Activated T-helper 1 cell treated with anti-CD3 and anti-CD28 coated beads, Interleukin-12 subunit alpha, Interleukin-12 subunit beta, Interleukin-2, Interleukin-4 antibody, amounts not matched to agents 30 ng/mL and 10 ng/mL and 1 ng/mL, durations not matched to agents 14 hours and 24 hours and 36 hours (primary cell): ENCODE data around the gene RAB17. TPM values are rescaled to one million over a fixed set of nuclear protein-coding genes. Genes with fewer than 3 reads are reported as not detected.

ENCODE experiments used
- DNase-seq: peaks from one replicate; pipeline ENCODE4 v3.0.0; 2021; ENCODE audit warnings: low spot score
- H3K27ac Mint-ChIP-seq: one replicate; pipeline ENCODE4 v1.8.0; 2021; ENCODE audit warnings: mild to moderate bottlenecking, mixed read lengths
- H3K27me3 Mint-ChIP-seq: one replicate; pipeline ENCODE4 v1.8.0; 2022; ENCODE audit warnings: mild to moderate bottlenecking, moderate library complexity, mixed read lengths; ENCODE audit not compliant: insufficient read depth
- H3K36me3 Mint-ChIP-seq: one replicate; pipeline ENCODE4 v1.8.0; 2021; ENCODE audit warnings: low read depth, mixed read lengths
- H3K4me1 Mint-ChIP-seq: one replicate; pipeline ENCODE4 v1.8.0; 2021; ENCODE audit warnings: low read depth, mixed read lengths
- H3K4me3 Mint-ChIP-seq: one replicate; pipeline ENCODE4 v1.8.0; 2021; ENCODE audit warnings: mild to moderate bottlenecking, moderate library complexity, mixed read lengths
- H3K9me3 Mint-ChIP-seq: one replicate; pipeline ENCODE4 v1.8.0; 2021; ENCODE audit warnings: mixed read lengths
- intact Hi-C: fragments of 100-400 bp; cut with micrococcal nuclease; formaldehyde crosslinking; loops from one replicate; pipeline ENCODE4 v1.15.1; 2024
- total RNA-seq: library from RNA; stranded (reverse); gene quantifications from 2 replicates; pipeline ENCODE4 v1.2.3, GENCODE V29; 2022

Gene RAB17
- total RNA-seq, 1 donor from 2014 or later: not detected

GRCh38 chr2:237588044-237588696 is 2.4 kb downstream of the RAB17 start:
- H3K4me1 Mint-ChIP-seq: peaks cover 8% of the 10 kb centered on the region
- no peaks in the 10 kb centered on the region for H3K36me3 Mint-ChIP-seq
- intact Hi-C loops: no loop called here
- H3K27me3 Mint-ChIP-seq: peaks cover 9% of the 10 kb centered on the region
- no peak overlapping the region for H3K27ac Mint-ChIP-seq
- H3K4me3 Mint-ChIP-seq: no peak overlapping the region
- DNase-seq: no peak
- no peaks in the 10 kb centered on the region for H3K9me3 Mint-ChIP-seq

DNA sequence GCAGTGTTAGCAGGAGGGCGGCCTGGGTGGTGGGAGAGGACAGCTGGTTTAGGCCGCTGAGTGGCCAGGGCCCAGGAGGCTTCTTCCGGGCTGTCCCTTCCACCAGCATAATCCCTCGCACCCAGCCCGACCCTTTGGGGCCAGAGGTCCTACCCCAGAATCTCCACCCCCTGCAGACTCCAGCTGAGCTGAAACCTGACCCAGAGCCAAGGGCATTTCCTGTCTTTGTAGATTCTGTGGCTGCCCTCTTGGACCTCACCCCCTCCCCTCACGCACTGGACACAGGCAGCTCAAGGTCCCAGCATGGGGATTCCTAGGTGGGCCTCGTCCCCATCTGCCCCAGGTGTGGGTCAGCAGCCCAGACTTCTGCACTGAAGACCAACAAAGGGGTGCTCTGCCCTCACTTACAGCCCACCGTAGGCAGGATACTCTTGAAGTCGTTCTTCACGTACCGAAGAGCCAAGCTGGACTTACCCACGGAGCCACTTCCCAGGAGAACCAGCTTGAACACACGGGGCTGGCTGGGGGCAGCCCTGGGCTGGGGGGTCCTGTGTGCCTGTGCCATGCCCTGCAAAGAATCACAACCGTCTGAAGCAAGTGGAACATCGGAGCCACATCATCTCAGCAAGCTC is 4.8 kb downstream of the RAB17 start:
- no peak for DNase-seq
- Mint-ChIP-seq H3K4me3 (no peak overlapping the region), H3K4me1 (no peaks in the 10 kb centered on the region), H3K27me3 (peaks cover 9% of the 10 kb centered on the region), H3K36me3 (no peaks in the 10 kb centered on the region), H3K27ac (no peak overlapping the region), H3K9me3 (no peaks in the 10 kb centered on the region)
- intact Hi-C loops: no loop called here

- no peaks in the 10 kb centered on the region for H3K36me3 Mint-ChIP-seq
- no peak overlapping the region for H3K4me3 Mint-ChIP-seq
- H3K27me3 Mint-ChIP-seq: peaks cover 6% of the 10 kb centered on the region
- no peaks in the 10 kb centered on the region for H3K4me1 Mint-ChIP-seq
- no peaks in the 10 kb centered on the region for H3K9me3 Mint-ChIP-seq
- intact Hi-C loops: loop anchor here (5.0 kb wide), 1 partner anchor 89 kb away; no protein-coding TSS in a partner anchor
- H3K27ac Mint-ChIP-seq: no peak overlapping the region
- no peak for DNase-seq
These were observed 6.9 kb downstream of the RAB17 start for GRCh38 chr2:237583385-237584295.

GRCh38 chr2:237581751-237582746 is 8.5 kb downstream of the RAB17 start:
- Mint-ChIP-seq H3K36me3 (no peaks in the 10 kb centered on the region), H3K27me3 (peaks cover 4% of the 10 kb centered on the region), H3K27ac (no peak overlapping the region), H3K4me3 (no peak overlapping the region), H3K9me3 (no peaks in the 10 kb centered on the region), H3K4me1 (no peaks in the 10 kb centered on the region)
- intact Hi-C loops: loop anchor here (1.0 to 5.0 kb wide), 3 partner anchors 90 to 192 kb away; no protein-coding TSS in a partner anchor
- no peak for DNase-seq

GRCh38 chr2:237581326-237581725 is 9.2 kb downstream of the RAB17 start:
- Mint-ChIP-seq H3K9me3 (no peaks in the 10 kb centered on the region), H3K36me3 (no peaks in the 10 kb centered on the region), H3K4me3 (no peak overlapping the region), H3K27me3 (no peaks in the 10 kb centered on the region), H3K27ac (no peak overlapping the region), H3K4me1 (no peaks in the 10 kb centered on the region)
- no peak for DNase-seq
- intact Hi-C loops: loop anchor here (1.0 to 5.0 kb wide), 3 partner anchors 91 to 193 kb away; no protein-coding TSS in a partner anchor

- no peaks in the 10 kb centered on the region for H3K27me3 Mint-ChIP-seq
- H3K4me3 Mint-ChIP-seq: no peak overlapping the region
- no peaks in the 10 kb centered on the region for H3K4me1 Mint-ChIP-seq
- no peak overlapping the region for H3K27ac Mint-ChIP-seq
- no peak for DNase-seq
- H3K9me3 Mint-ChIP-seq: no peaks in the 10 kb centered on the region
- no peaks in the 10 kb centered on the region for H3K36me3 Mint-ChIP-seq
- intact Hi-C loops: no loop called here
These were observed 12.3 kb downstream of the RAB17 start for GRCh38 chr2:237577956-237578870.

DNA sequence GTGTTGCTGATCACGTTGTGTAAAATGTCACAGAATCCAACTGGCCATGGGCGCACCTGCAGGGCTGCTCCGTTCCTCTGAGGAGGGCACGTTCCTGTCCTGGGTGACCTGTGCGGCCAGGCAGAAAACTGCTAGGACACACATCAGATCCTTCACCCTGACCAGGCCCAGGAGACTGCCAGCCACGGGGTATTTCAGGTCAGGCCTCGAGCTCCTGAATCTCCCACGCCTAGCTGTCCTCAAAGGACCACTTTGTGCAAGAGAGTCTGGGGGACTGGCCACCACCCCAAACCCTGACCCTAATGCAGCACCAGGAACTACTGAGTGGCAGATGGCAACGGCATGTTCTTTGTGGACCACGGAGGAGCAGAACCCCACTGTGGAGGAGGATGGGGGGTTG is 13.1 kb downstream of the RAB17 start:
- no peak for DNase-seq
- Mint-ChIP-seq H3K9me3 (no peaks in the 10 kb centered on the region), H3K4me3 (no peak overlapping the region), H3K4me1 (no peaks in the 10 kb centered on the region), H3K27ac (no peak overlapping the region), H3K27me3 (peaks cover under 1% of the 10 kb centered on the region), H3K36me3 (no peaks in the 10 kb centered on the region)
- intact Hi-C loops: no loop called here

DNA sequence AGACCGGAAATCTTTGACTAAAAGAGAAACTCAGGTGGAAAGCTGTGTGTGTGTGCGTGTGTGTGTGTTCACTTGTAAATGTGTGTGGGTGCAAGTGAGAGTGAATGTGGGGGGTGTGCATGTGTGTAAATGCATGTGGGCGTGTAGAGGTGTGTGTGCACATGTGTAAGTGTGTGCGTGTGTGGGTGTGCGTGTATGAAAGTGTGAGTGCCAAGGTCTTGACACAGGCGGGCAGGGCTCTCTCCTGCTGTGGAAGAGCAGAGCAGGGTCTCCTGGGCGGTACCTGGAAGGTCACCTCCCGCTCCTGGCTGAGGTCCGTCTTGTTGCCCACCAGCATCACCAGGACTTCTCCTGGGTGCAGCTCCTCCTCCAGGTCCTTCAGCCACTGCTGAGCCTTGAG is 13.6 kb downstream of the RAB17 start:
- intact Hi-C loops: no loop called here

GRCh38 chr2:237575869-237576862 is 14.4 kb downstream of the RAB17 start:
- Mint-ChIP-seq H3K4me3 (no peak overlapping the region), H3K27me3 (peaks cover 6% of the 10 kb centered on the region), H3K27ac (no peak overlapping the region), H3K9me3 (no peaks in the 10 kb centered on the region), H3K36me3 (no peaks in the 10 kb centered on the region), H3K4me1 (peaks cover 7% of the 10 kb centered on the region)
- no peak for DNase-seq
- intact Hi-C loops: no loop called here

More for the DNA sequence above, 13.6 kb downstream of the RAB17 start:
- Mint-ChIP-seq H3K4me1 (peaks cover 3% of the 10 kb centered on the region), H3K9me3 (no peaks in the 10 kb centered on the region), H3K4me3 (no peak overlapping the region), H3K27me3 (peaks cover 6% of the 10 kb centered on the region), H3K27ac (no peak overlapping the region), H3K36me3 (no peaks in the 10 kb centered on the region)
- no peak for DNase-seq

GRCh38 chr2:237574894-237575868 is 15.4 kb downstream of the RAB17 start:
- no peak overlapping the region for H3K27ac Mint-ChIP-seq
- peaks cover 7% of the 10 kb centered on the region for H3K27me3 Mint-ChIP-seq
- H3K36me3 Mint-ChIP-seq: no peaks in the 10 kb centered on the region
- DNase-seq: no peak
- no peak overlapping the region for H3K4me3 Mint-ChIP-seq
- no peaks in the 10 kb centered on the region for H3K9me3 Mint-ChIP-seq
- H3K4me1 Mint-ChIP-seq: peaks cover 7% of the 10 kb centered on the region
- intact Hi-C loops: no loop called here
